Tibial nerve (tissue), 4 donors: ENCODE data around the gene HOMER2. TPM values are rescaled to one million over a fixed set of nuclear protein-coding genes. Genes with fewer than 3 reads are reported as not detected.

Source experiments
- DNase-seq, 2 donors: peaks; one replicate each; pipeline ENCODE4 v3.0.0-alpha.2; 2019; ENCODE audit warnings: low spot score in 2 of 2
- H3K27ac ChIP-seq, 4 donors: fragments of 200-600 bp; sonication (generic) in 3 of 4; one replicate each; pipeline ENCODE4 v1.5.1; 2017 to 2019; ENCODE audit warnings: mild to moderate bottlenecking in 1 of 4
- H3K27me3 ChIP-seq, 2 donors: fragments of 200-600 bp; sonication (generic) in 1 of 2; one replicate each; pipeline versions ENCODE4 v1.5.1 to v1.6.0; 2017 to 2019
- H3K36me3 ChIP-seq, 3 donors: fragments of 200-600 bp; sonication (generic); one replicate each; pipeline ENCODE4 v1.5.1; 2018 to 2019
- H3K4me1 ChIP-seq, 4 donors: fragments of 200-600 bp; sonication (generic) in 3 of 4; one replicate each; pipeline ENCODE4 v1.5.1; 2017 to 2019
- H3K4me3 ChIP-seq, 4 donors: fragments of 200-600 bp; sonication (generic) in 3 of 4; one replicate each; pipeline ENCODE4 v1.5.1; 2017 to 2019; ENCODE audit warnings: mild to moderate bottlenecking in 1 of 4, moderate library complexity in 1 of 4
- H3K9me3 ChIP-seq, 4 donors: fragments of 200-600 bp; sonication (generic) in 3 of 4; one replicate each; pipeline ENCODE4 v1.5.1; 2017 to 2019
- EP300 ChIP-seq, 2 donors: sonication (generic); formaldehyde crosslinking; IDR thresholded peaks; one replicate each; pipeline ENCODE4 v1.6.1; 2017; ENCODE audit warnings: antibody characterized with exemption in 2 of 2, mild to moderate bottlenecking in 1 of 2
- POLR2A ChIP-seq, 2 donors: fragments of 450-650 bp; IDR thresholded peaks; one replicate each; pipeline ENCODE4 v1.6.1; 2017; ENCODE audit warnings: antibody characterized with exemption in 2 of 2, mild to moderate bottlenecking in 2 of 2, moderate library complexity in 2 of 2
- WGBS, 2 donors: methylation state at CpG; one replicate each; pipeline ENCODE4 v1.1.5; 2018; 5-methylcytosine and 5-hydroxymethylcytosine counted together
- total RNA-seq, 4 donors: library from RNA; depleted of rRNA; stranded (reverse); fragments of >200 nt; gene quantifications; one replicate each; pipeline ENCODE4 v1.1.0, GENCODE V29; 2016
- TF ChIP-seq, protein P1 (sequence below), 5 experiments: fragments of 200-600 bp in 3 of 5; fragments of 450-650 bp in 2 of 5; sonication (generic) in 3 of 5; IDR thresholded peaks; one replicate each; pipeline ENCODE4 v1.5.1; 2016 to 2019; ENCODE audit warnings: antibody characterized with exemption in 5 of 5, mild to moderate bottlenecking in 3 of 5, moderate library complexity in 2 of 5

Gene HOMER2
- total RNA-seq, 4 donors from 2014 or later, result 25.5 to 950 (median 39.0) TPM

DNA sequence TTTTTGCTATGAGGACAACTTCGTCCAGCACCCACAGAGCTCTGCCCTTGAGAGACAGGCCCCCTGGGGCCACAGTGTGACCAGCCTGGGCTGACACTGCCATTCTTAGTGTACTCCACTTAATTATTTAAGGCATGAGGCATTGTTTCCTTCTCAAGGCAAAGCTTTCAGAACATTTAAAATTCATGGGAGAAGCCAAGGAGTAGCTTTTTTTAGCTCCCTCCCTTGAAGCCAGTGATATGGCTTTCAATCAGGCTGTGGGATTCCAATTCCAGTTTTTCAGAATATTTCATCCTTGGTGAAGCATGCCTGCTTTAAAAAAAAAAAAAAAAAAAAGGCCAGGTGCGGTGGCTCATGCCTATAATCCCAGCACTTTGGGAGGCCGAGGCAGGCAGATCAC is 21.3 kb downstream of the HOMER2 start:
- no peaks in the 10 kb centered on the region for H3K36me3 ChIP-seq
- 82 to 83% methylated on average over 3 of the region's 3 CpGs for WGBS, 2 donors
- H3K4me1 ChIP-seq, result no peaks in the 10 kb centered on the region
- no peaks in the 10 kb centered on the region for H3K9me3 ChIP-seq
- no peak overlapping the region for H3K4me3 ChIP-seq
- no peak overlapping the region for H3K27ac ChIP-seq
- DNase-seq, result no peak
- H3K27me3 ChIP-seq, result no peaks in the 10 kb centered on the region
- TF ChIP-seq POLR2A (IDR thresholded peaks at IDR 0.05), result no peak

- no peak for DNase-seq
- no peak for TF ChIP-seq EP300 (IDR thresholded peaks at IDR 0.05)
- TF ChIP-seq, protein P1, sequence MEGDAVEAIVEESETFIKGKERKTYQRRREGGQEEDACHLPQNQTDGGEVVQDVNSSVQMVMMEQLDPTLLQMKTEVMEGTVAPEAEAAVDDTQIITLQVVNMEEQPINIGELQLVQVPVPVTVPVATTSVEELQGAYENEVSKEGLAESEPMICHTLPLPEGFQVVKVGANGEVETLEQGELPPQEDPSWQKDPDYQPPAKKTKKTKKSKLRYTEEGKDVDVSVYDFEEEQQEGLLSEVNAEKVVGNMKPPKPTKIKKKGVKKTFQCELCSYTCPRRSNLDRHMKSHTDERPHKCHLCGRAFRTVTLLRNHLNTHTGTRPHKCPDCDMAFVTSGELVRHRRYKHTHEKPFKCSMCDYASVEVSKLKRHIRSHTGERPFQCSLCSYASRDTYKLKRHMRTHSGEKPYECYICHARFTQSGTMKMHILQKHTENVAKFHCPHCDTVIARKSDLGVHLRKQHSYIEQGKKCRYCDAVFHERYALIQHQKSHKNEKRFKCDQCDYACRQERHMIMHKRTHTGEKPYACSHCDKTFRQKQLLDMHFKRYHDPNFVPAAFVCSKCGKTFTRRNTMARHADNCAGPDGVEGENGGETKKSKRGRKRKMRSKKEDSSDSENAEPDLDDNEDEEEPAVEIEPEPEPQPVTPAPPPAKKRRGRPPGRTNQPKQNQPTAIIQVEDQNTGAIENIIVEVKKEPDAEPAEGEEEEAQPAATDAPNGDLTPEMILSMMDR (IDR thresholded peaks at IDR 0.05), result no peak
- TF ChIP-seq POLR2A (IDR thresholded peaks at IDR 0.05), result no peak
- Histone ChIP-seq H3K36me3 (no peaks in the 10 kb centered on the region), H3K27ac (no peak overlapping the region), H3K27me3 (no peaks in the 10 kb centered on the region), H3K4me1 (no peaks in the 10 kb centered on the region), H3K4me3 (no peak overlapping the region), H3K9me3 (no peaks in the 10 kb centered on the region)
- WGBS, 2 donors, result 75 to 81% methylated on average over 2 of the region's 2 CpGs
Observed at GRCh38 chr15:82930461-82930860, 22.1 kb downstream of the HOMER2 start.

DNA sequence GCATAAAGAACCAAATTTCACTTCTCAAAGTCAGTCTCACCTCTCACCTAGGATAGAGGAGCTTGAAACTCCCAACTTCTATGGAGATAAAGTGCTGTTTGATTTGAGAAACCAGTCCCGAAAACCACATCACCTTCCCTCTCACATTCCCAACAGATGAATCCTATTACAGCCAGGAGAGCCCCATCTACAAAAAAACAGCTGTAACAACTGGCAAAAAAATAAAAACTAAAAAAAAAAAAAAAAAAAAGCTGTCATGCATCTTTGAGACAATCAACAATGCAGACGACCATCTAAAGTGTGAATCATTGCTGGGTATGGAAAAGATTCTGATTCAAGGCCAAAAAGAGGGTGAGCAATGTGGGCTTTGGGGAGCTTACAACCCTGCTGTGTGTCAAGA is 23.8 kb downstream of the HOMER2 start:
- no peak overlapping the region for H3K4me3 ChIP-seq
- H3K27ac ChIP-seq, result no peak overlapping the region
- no peak for DNase-seq
- H3K9me3 ChIP-seq, result no peaks in the 10 kb centered on the region
- 55 to 57% methylated on average over 2 of the region's 2 CpGs for WGBS, 2 donors
- H3K27me3 ChIP-seq, result no peaks in the 10 kb centered on the region
- TF ChIP-seq EP300 (IDR thresholded peaks at IDR 0.05), result no peak
- TF ChIP-seq, protein P1 (IDR thresholded peaks at IDR 0.05), result no peak
- no peak for TF ChIP-seq POLR2A (IDR thresholded peaks at IDR 0.05)
- no peaks in the 10 kb centered on the region for H3K4me1 ChIP-seq
- no peaks in the 10 kb centered on the region for H3K36me3 ChIP-seq

DNA sequence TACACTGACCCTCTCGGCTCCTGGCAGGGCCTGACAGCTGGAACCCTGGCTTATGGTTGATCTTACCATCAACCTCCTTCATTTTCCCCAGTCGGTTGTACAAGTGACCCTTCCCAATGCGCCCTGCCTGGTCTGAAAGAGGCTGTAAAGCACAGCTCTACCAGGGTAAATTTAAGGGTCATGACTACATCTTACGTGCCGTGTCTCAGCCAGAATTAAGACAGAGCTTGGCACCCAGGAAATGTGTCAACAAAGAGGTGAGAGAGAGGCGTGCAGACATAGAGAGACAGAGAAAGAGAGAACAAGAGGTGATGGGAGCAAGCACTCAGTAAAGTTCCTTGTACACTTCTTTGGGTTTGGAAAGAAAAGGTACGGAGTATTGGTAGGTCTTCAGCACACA is 28.8 kb downstream of the HOMER2 start:
- 92 to 96% methylated on average over 7 of the region's 7 CpGs for WGBS, 2 donors
- no peaks in the 10 kb centered on the region for H3K27me3 ChIP-seq
- DNase-seq, result no peak
- H3K4me1 ChIP-seq, result peaks cover 0 to 17% (median 0%) of the 10 kb centered on the region in 4 donors
- no peak overlapping the region for H3K4me3 ChIP-seq
- TF ChIP-seq EP300 (IDR thresholded peaks at IDR 0.05) (no peak), POLR2A (IDR thresholded peaks at IDR 0.05) (no peak)
- TF ChIP-seq, protein P1 (IDR thresholded peaks at IDR 0.05), result no peak
- H3K27ac ChIP-seq, result no peak overlapping the region
- H3K9me3 ChIP-seq, result no peaks in the 10 kb centered on the region
- H3K36me3 ChIP-seq, result no peaks in the 10 kb centered on the region

- Histone ChIP-seq H3K9me3 (no peaks in the 10 kb centered on the region), H3K27ac (no peak overlapping the region), H3K36me3 (no peaks in the 10 kb centered on the region), H3K4me3 (no peak overlapping the region), H3K27me3 (no peaks in the 10 kb centered on the region), H3K4me1 (peaks cover 0 to 23% (median 3%) of the 10 kb centered on the region in 4 donors)
- TF ChIP-seq, protein P1 (IDR thresholded peaks at IDR 0.05), result no peak
- TF ChIP-seq POLR2A (IDR thresholded peaks at IDR 0.05) (no peak), EP300 (IDR thresholded peaks at IDR 0.05) (no peak)
- WGBS, 2 donors, result 87 to 89% methylated on average over 4 of the region's 4 CpGs
- no peak for DNase-seq
Observed at GRCh38 chr15:82922737-82923136, 29.8 kb downstream of the HOMER2 start.

DNA sequence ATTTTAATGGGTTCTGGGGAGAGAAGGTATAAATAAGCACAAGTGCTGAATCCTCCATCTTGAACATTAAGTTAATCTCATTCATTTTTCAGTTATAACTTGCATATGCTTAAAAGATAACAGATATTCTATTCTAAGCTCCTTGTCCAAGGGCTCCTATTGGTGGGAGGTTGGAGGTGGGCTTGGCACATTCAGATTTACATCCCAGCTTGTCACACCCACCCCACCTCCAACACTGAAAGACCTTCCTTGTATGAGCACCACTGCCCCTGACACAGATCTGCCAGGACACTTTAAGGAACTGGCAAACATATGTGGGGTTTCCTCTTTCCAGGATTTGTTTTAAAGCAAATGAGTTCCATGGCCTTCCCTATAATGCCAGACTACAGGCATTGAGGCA is 30.6 kb downstream of the HOMER2 start:
- H3K4me3 ChIP-seq, result no peak overlapping the region
- H3K9me3 ChIP-seq, result no peaks in the 10 kb centered on the region
- peaks cover 0 to 23% (median 3%) of the 10 kb centered on the region in 4 donors for H3K4me1 ChIP-seq
- no peak overlapping the region for H3K27ac ChIP-seq
- no peaks in the 10 kb centered on the region for H3K27me3 ChIP-seq
- H3K36me3 ChIP-seq, result no peaks in the 10 kb centered on the region
- no peak for DNase-seq
- TF ChIP-seq POLR2A (IDR thresholded peaks at IDR 0.05) (no peak), EP300 (IDR thresholded peaks at IDR 0.05) (no peak)
- TF ChIP-seq, protein P1 (IDR thresholded peaks at IDR 0.05), result no peak
